HCT116 (cell line): ENCODE data around the gene CREB3L1. TPM values are rescaled to one million over a fixed set of nuclear protein-coding genes. Genes with fewer than 3 reads are reported as not detected.

ENCODE experiments used
- ATAC-seq: fragments of 200-7000 bp; cut with Tn5 transposase; 2 replicates; pipeline ENCODE4 v1.9.1; 2020; ENCODE audit warnings: mild to moderate bottlenecking, moderate library complexity
- BruUV-seq: library from RNA; stranded (reverse); fragments of 400-500 nt; replicated peaks from 2 replicates; lab custom pipeline; 2021; lab: Mats Ljungman, UMichigan
- CTCF ChIA-PET: fragments of 300-600 bp; sonication (Branson Sonifier 250); formaldehyde crosslinking; loops from one replicate; lab custom pipeline; 2021; ENCODE audit warnings: antibody characterized with exemption; lab: Charles Lee
- POLR2A ChIA-PET: fragments of 300-600, 350-600 bp; sonication (Branson Sonifier 250); formaldehyde crosslinking; loops from one replicate; lab custom pipeline; 2021; ENCODE audit warnings: antibody characterized with exemption; lab: Charles Lee
- RAD21 ChIA-PET, 2 experiments: fragments of 300-600 bp; sonication (Branson Sonifier 250); formaldehyde crosslinking; loops; one replicate each; lab custom pipeline; 2023; ENCODE audit warnings: low total read pairs in 2 of 2; ENCODE audit not compliant: uncharacterized antibody in 2 of 2, unreplicated experiment in 2 of 2, low non-redundant PET in 1 of 2; lab: Charles Lee
- DNase-seq: peaks from one replicate; pipeline ENCODE4 v3.0.0-alpha.2; 2010; ENCODE audit warnings: low read depth, low spot score
- H2AFZ ChIP-seq: fragments of 200-600 bp; shearing (Covaris generic), sonication (generic); 2 replicates; pipeline ENCODE4 v1.6.1; 2017; ENCODE audit warnings: low read depth, mixed run types, mixed read lengths, antibody characterized with exemption, low read length; ENCODE audit not compliant: poor library complexity, severe bottlenecking
- H3K27ac ChIP-seq: 2 replicates; pipeline ENCODE4 v1.5.1; 2012; ENCODE audit warnings: low read depth, low read length
- H3K27me3 ChIP-seq: fragments of 200-600 bp; sonication (generic); 2 replicates; pipeline ENCODE4 v1.6.1; 2016; ENCODE audit warnings: mixed run types, low read length, mixed read lengths; ENCODE audit not compliant: insufficient read depth
- H3K36me3 ChIP-seq, 2 experiments: fragments of 200-500 bp in 1 of 2; fragments of 200-600 bp in 1 of 2; sonication (Bioruptor generic) in 1 of 2; sonication (generic) in 1 of 2; 2 replicates each; pipeline versions ENCODE4 v1.5.1 to v1.6.1; 2014 to 2016; ENCODE audit warnings: low read length in 2 of 2, inconsistent platforms in 1 of 2, mixed read lengths in 1 of 2, mixed run types in 1 of 2; ENCODE audit not compliant: insufficient read depth in 2 of 2, control insufficient read depth in 1 of 2
- H3K4me1 ChIP-seq, 2 experiments: fragments of 200-600 bp in 1 of 2; sonication (generic) in 1 of 2; 2 replicates each; pipeline versions ENCODE4 v1.5.1 to v1.6.1; 2012 to 2017; ENCODE audit warnings: low read length in 2 of 2, inconsistent platforms in 1 of 2, mild to moderate bottlenecking in 1 of 2, mixed read lengths in 1 of 2, mixed run types in 1 of 2, moderate library complexity in 1 of 2; ENCODE audit not compliant: insufficient read depth in 2 of 2, control insufficient read depth in 1 of 2
- H3K4me2 ChIP-seq: fragments of 200-600 bp; sonication (generic); 2 replicates; pipeline ENCODE4 v1.6.1; 2017; ENCODE audit warnings: mixed run types, low read length, mixed read lengths
- H3K4me3 ChIP-seq, 2 experiments: fragments of 200-600 bp in 1 of 2; sonication (generic) in 1 of 2; replicated peaks in 1 of 2; 2 replicates each; pipeline ENCODE4 v1.5.1; 2011 to 2016; ENCODE audit warnings: low read length in 2 of 2, control low read depth in 1 of 2, low read depth in 1 of 2, mild to moderate bottlenecking in 1 of 2, mixed read lengths in 1 of 2, mixed run types in 1 of 2
- H3K79me2 ChIP-seq: fragments of 200-600 bp; sonication (generic); 2 replicates; pipeline ENCODE4 v1.6.1; 2017; ENCODE audit warnings: mild to moderate bottlenecking, mixed run types, low read length, moderate library complexity, mixed read lengths; ENCODE audit not compliant: insufficient read depth
- H3K9ac ChIP-seq: fragments of 200-600 bp; sonication (generic); 2 replicates; pipeline ENCODE4 v1.6.1; 2016; ENCODE audit warnings: low read length, mixed read lengths
- H3K9me2 ChIP-seq: fragments of 200-600 bp; sonication (generic), shearing (Covaris generic); 2 replicates; pipeline ENCODE4 v1.6.1; 2017; ENCODE audit warnings: mixed run types, mild to moderate bottlenecking, moderate library complexity; ENCODE audit not compliant: insufficient read depth
- H3K9me3 ChIP-seq, 2 experiments: fragments of 200-500 bp in 1 of 2; fragments of 200-600 bp in 1 of 2; sonication (Bioruptor generic) in 1 of 2; sonication (generic) in 1 of 2; 2 replicates each; pipeline ENCODE4 v1.6.1; 2014 to 2017; ENCODE audit warnings: low read length in 2 of 2, mixed read lengths in 2 of 2, inconsistent platforms in 1 of 2, low read depth in 1 of 2, mild to moderate bottlenecking in 1 of 2, mixed run types in 1 of 2, moderate library complexity in 1 of 2; ENCODE audit not compliant: control insufficient read depth in 1 of 2, insufficient read depth in 1 of 2
- H4K20me1 ChIP-seq: fragments of 200-600 bp; sonication (generic), shearing (Covaris generic); 2 replicates; pipeline ENCODE4 v1.6.1; 2017; ENCODE audit warnings: mixed run types, mild to moderate bottlenecking, moderate library complexity; ENCODE audit not compliant: insufficient read depth
- CBX3 ChIP-seq: IDR thresholded peaks from 2 replicates; pipeline ENCODE4 v1.6.1; 2012; ENCODE audit warnings: low read depth
- RAD21 ChIP-seq: IDR thresholded peaks from 2 replicates; pipeline ENCODE4 v1.6.1; 2012; ENCODE audit warnings: low read depth, mild to moderate bottlenecking
- SIN3A ChIP-seq: IDR thresholded peaks from 2 replicates; pipeline ENCODE4 v1.6.1; 2012; ENCODE audit warnings: low read depth
- intact Hi-C: fragments of 100-400 bp; cut with micrococcal nuclease; formaldehyde crosslinking; loops from 2 replicates; pipeline ENCODE4 v1.10.0; 2022
- total RNA-seq: library from RNA; stranded (reverse); gene quantifications from one replicate; pipeline ENCODE4 v1.2.1, GENCODE V29; 2021; ENCODE audit not compliant: unreplicated experiment
- TF ChIP-seq, protein P1 (sequence below), 3 experiments: fragments of 200-600 bp in 1 of 3; sonication (generic) in 1 of 3; IDR thresholded peaks in 2 of 3; conservative IDR thresholded peaks in 1 of 3; 2 replicates each; pipeline ENCODE4 v1.5.1; 2012 to 2017; ENCODE audit warnings: low read depth in 2 of 3, low read length in 2 of 3, antibody characterized with exemption in 1 of 3, borderline replicate concordance in 1 of 3, control low read depth in 1 of 3, mild to moderate bottlenecking in 1 of 3, mixed read lengths in 1 of 3, mixed run types in 1 of 3, moderate library complexity in 1 of 3; ENCODE audit not compliant: insufficient read depth in 1 of 3

Gene CREB3L1
- total RNA-seq, 1 experiment from 2014 or later, result 0.37 TPM

DNA sequence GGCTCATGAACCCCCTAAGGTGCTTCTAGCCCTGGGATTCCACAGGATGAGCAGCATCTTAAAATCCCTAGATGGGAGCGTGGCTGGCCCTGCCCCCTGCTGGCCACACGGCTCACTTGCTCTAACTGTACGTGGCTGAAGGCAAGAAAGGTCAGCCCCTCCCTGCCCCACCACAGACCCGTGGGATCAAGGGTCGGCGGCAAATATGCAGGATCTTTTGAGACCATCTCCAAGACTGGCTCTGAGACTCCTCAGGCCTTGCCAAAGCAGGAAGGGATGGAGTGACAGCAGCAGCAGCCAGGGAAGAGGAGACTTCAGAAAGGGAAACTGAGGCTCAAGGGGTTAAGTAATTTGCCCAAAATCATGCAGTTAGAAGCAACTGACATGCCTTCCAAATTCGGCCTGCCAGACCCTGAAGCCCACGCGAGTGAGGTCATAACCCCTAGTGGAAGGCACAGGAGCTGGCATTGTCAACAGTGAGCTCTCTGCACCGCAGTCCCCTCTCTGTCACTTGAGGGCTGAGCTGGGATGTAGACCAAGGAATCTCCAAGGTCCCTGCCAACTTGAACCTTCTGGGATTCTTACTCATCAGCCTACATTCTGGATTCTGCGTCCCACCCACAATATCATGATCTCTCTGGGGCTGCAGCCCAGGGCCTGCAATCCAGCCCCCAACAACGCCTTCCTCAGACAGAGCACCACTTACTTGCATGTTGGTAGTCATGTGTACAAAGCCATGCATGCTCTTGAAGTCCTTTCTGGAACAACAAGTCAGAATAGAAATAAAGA, 31.4 kb downstream of the CREB3L1 start:
- Histone ChIP-seq H4K20me1 (no peaks in the 10 kb centered on the region), H3K27ac (no peak overlapping the region), H3K27me3 (no peaks in the 10 kb centered on the region), H2AFZ (peak overlapping the region; percentile 40), H3K4me1 (peaks cover 6 to 32% of the 10 kb centered on the region in 2 experiments), H3K36me3 (no peaks in the 10 kb centered on the region), H3K9me2 (no peaks in the 10 kb centered on the region), H3K9ac (no peak overlapping the region), H3K79me2 (no peaks in the 10 kb centered on the region), H3K9me3 (no peaks in the 10 kb centered on the region), H3K4me3 (no peak overlapping the region), H3K4me2 (0 out of 2 replicates have a peak overlapping the region, but pooled peaks have one; percentile 34)
- BruUV-seq, result no TSS peak
- ATAC-seq (peak; percentile 82), DNase-seq (peak; percentile 48)
- ChIA-PET RAD21 (interaction anchor here (1.0 to 1.3 kb wide), 3 partner anchors 65 to 69 kb away, joined by 4 read pairs; no protein-coding TSS in a partner anchor), POLR2A (interaction anchor here (1.0 to 2.9 kb wide), 3 partner anchors 59 to 70 kb away, joined by 3 to 13 read pairs (median 10); no protein-coding TSS in a partner anchor), CTCF (interaction anchor here (0.7 to 3.0 kb wide), 12 partner anchors 9 to 344 kb away, joined by 3 to 27 read pairs (median 4); no protein-coding TSS in a partner anchor)
- no peak for TF ChIP-seq SIN3A
- no peak for TF ChIP-seq CBX3
- TF ChIP-seq, protein P1, sequence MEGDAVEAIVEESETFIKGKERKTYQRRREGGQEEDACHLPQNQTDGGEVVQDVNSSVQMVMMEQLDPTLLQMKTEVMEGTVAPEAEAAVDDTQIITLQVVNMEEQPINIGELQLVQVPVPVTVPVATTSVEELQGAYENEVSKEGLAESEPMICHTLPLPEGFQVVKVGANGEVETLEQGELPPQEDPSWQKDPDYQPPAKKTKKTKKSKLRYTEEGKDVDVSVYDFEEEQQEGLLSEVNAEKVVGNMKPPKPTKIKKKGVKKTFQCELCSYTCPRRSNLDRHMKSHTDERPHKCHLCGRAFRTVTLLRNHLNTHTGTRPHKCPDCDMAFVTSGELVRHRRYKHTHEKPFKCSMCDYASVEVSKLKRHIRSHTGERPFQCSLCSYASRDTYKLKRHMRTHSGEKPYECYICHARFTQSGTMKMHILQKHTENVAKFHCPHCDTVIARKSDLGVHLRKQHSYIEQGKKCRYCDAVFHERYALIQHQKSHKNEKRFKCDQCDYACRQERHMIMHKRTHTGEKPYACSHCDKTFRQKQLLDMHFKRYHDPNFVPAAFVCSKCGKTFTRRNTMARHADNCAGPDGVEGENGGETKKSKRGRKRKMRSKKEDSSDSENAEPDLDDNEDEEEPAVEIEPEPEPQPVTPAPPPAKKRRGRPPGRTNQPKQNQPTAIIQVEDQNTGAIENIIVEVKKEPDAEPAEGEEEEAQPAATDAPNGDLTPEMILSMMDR (IDR thresholded peaks at IDR 0.05 in 2 of 3, conservative IDR thresholded peaks at IDR 0.05 in 1 of 3; ENCODE audit: borderline replicate concordance in 1 of 3, insufficient read depth in 1 of 3, low read depth in 2 of 3, low read length in 2 of 3), result peak; percentile 85 to 96 (median 93)
- peak; percentile 92 for TF ChIP-seq RAD21
- intact Hi-C loops, result loop anchor here (1.0 kb wide), 1 partner anchor 62 kb away; no protein-coding TSS in a partner anchor
